WTC11 (cell line): ENCODE measurements around the gene DOHH. TPM values are rescaled to one million over a fixed set of nuclear protein-coding genes. Genes with fewer than 3 reads are reported as not detected.

Experiments
- ATAC-seq: fragments of 200-7000 bp; cut with Tn5 transposase; 2 replicates; pipeline ENCODE4 v1.10.0; 2021; ENCODE audit warnings: mild to moderate bottlenecking, moderate library complexity
- CTCF ChIA-PET: fragments of 300-600 bp; sonication (Branson Sonifier 250); formaldehyde crosslinking; loops from one replicate; lab custom pipeline; 2021; ENCODE audit warnings: antibody characterized with exemption; lab: Charles Lee
- POLR2A ChIA-PET: fragments of 350-600 bp; sonication (Branson Sonifier 250); formaldehyde crosslinking; loops from one replicate; lab custom pipeline; 2021; ENCODE audit warnings: antibody characterized with exemption; lab: Charles Lee
- DNase-seq: peaks from one replicate; pipeline ENCODE4 v3.0.0; 2021; ENCODE audit warnings: low spot score
- H3K27ac Mint-ChIP-seq: 2 replicates; pipeline ENCODE4 v1.8.0; 2021; ENCODE audit warnings: mixed read lengths
- H3K27me3 Mint-ChIP-seq: 2 replicates; pipeline ENCODE4 v1.8.0; 2021; ENCODE audit warnings: low read depth, mild to moderate bottlenecking, moderate library complexity, mixed read lengths
- H3K36me3 Mint-ChIP-seq: 2 replicates; pipeline ENCODE4 v1.8.0; 2021; ENCODE audit warnings: mixed read lengths
- H3K4me1 Mint-ChIP-seq: 2 replicates; pipeline ENCODE4 v1.8.0; 2022; ENCODE audit warnings: mixed read lengths
- H3K4me3 Mint-ChIP-seq: 2 replicates; pipeline ENCODE4 v1.8.0; 2021; ENCODE audit warnings: mild to moderate bottlenecking, moderate library complexity, mixed read lengths
- H3K9me3 Mint-ChIP-seq: 2 replicates; pipeline ENCODE4 v1.8.0; 2021; ENCODE audit warnings: mixed read lengths
- ATF1 ChIP-seq: sonication (generic); formaldehyde crosslinking; IDR thresholded peaks from 2 replicates; pipeline ENCODE4 v1.8.1; 2023; ENCODE audit warnings: mild to moderate bottlenecking, moderate library complexity, missing genetic modification reagents
- ATF2 ChIP-seq: sonication (generic); formaldehyde crosslinking; IDR thresholded peaks from 2 replicates; pipeline ENCODE4 v1.8.1; 2022; ENCODE audit warnings: low read depth, missing genetic modification reagents, borderline replicate concordance
- ATF3 ChIP-seq: sonication (generic); formaldehyde crosslinking; conservative IDR thresholded peaks from 2 replicates; pipeline ENCODE4 v1.8.1; 2022; ENCODE audit warnings: mild to moderate bottlenecking, missing genetic modification reagents
- CTCF ChIP-seq: fragments of 200-600 bp; IDR thresholded peaks from 2 replicates; pipeline ENCODE4 v1.8.0; 2022; ENCODE audit warnings: antibody characterized with exemption
- E2F5 ChIP-seq: sonication (generic); formaldehyde crosslinking; IDR thresholded peaks from 2 replicates; pipeline ENCODE4 v1.8.1; 2022; ENCODE audit warnings: mild to moderate bottlenecking, moderate library complexity, missing genetic modification reagents
- ELF4 ChIP-seq: sonication (generic); formaldehyde crosslinking; IDR thresholded peaks from 2 replicates; pipeline ENCODE4 v1.8.1; 2022; ENCODE audit warnings: low read depth, mild to moderate bottlenecking, moderate library complexity, missing genetic modification reagents
- EMX1 ChIP-seq: fragments of 250-450 bp; sonication (Bioruptor Pico); IDR thresholded peaks from 2 replicates; pipeline ENCODE4 v1.8.0; 2021; ENCODE audit warnings: mild to moderate bottlenecking
- GABPB1 ChIP-seq: sonication (generic); formaldehyde crosslinking; IDR thresholded peaks from 2 replicates; pipeline ENCODE4 v1.8.1; 2023; ENCODE audit warnings: mild to moderate bottlenecking, missing genetic modification reagents
- HMGXB4 ChIP-seq: sonication (generic); formaldehyde crosslinking; IDR thresholded peaks from 2 replicates; pipeline ENCODE4 v1.8.1; 2023; ENCODE audit warnings: mild to moderate bottlenecking, moderate library complexity, missing genetic modification reagents
- JAZF1 ChIP-seq: fragments of 250-450 bp; sonication (Bioruptor Pico); IDR thresholded peaks from 2 replicates; pipeline ENCODE4 v1.9.0; 2021; ENCODE audit warnings: moderate library complexity, mild to moderate bottlenecking, inconsistent platforms
- KAT7 ChIP-seq: sonication (generic); formaldehyde crosslinking; IDR thresholded peaks from 2 replicates; pipeline ENCODE4 v1.8.1; 2023; ENCODE audit warnings: missing genetic modification reagents, mild to moderate bottlenecking, borderline replicate concordance
- TEAD4 ChIP-seq: sonication (generic); formaldehyde crosslinking; IDR thresholded peaks from 2 replicates; pipeline ENCODE4 v1.8.0; 2022; ENCODE audit warnings: mild to moderate bottlenecking, missing genetic modification reagents
- ZBTB43 ChIP-seq: sonication (generic); formaldehyde crosslinking; IDR thresholded peaks from 2 replicates; pipeline ENCODE4 v1.8.1; 2023; ENCODE audit warnings: mild to moderate bottlenecking, missing genetic modification reagents
- ZNF396 ChIP-seq: fragments of 250-450 bp; sonication (Bioruptor Pico); IDR thresholded peaks from 2 replicates; pipeline ENCODE4 v1.8.0; 2021; ENCODE audit warnings: mild to moderate bottlenecking, moderate library complexity, borderline replicate concordance
- ZNF416 ChIP-seq: fragments of 250-450 bp; sonication (Bioruptor Pico); IDR thresholded peaks from 2 replicates; pipeline ENCODE4 v1.9.0; 2021; ENCODE audit warnings: mild to moderate bottlenecking, inconsistent platforms
- ZNF512 ChIP-seq: sonication (generic); formaldehyde crosslinking; IDR thresholded peaks from 2 replicates; pipeline ENCODE4 v1.8.1; 2022; ENCODE audit warnings: missing genetic modification reagents, borderline replicate concordance
- ZNF532 ChIP-seq: fragments of 250-450 bp; sonication (Bioruptor Pico); IDR thresholded peaks from 2 replicates; pipeline ENCODE4 v1.9.0; 2021; ENCODE audit warnings: mild to moderate bottlenecking, borderline replicate concordance
- total RNA-seq: library from RNA; stranded (reverse); gene quantifications from 3 replicates; pipeline ENCODE4 v1.2.3, GENCODE V29; 2021

Gene DOHH
- total RNA-seq, 1 experiment from 2014 or later = 22.2 TPM

GRCh38 chr19:3471954-3472655, 28.4 kb downstream of the DOHH start:
- ChIA-PET CTCF (interaction anchor here (1.0 to 1.6 kb wide), 14 partner anchors 8 to 196 kb away, joined by 3 to 8 read pairs (median 6); partner anchors contain the start of gene SMIM44), POLR2A (no interaction called here)
- no peak overlapping the region for H3K27ac Mint-ChIP-seq
- peaks cover 37% of the 10 kb centered on the region for H3K27me3 Mint-ChIP-seq
- peaks cover 5% of the 10 kb centered on the region for H3K36me3 Mint-ChIP-seq
- H3K4me3 Mint-ChIP-seq = no peak overlapping the region
- TF ChIP-seq CTCF (peak; percentile 89), HMGXB4 (0 out of 2 replicates have a peak, but pooled peaks have one; percentile 34), ELF4 (CRISPR knock-in tag) (no peak), GABPB1 (CRISPR knock-in tag) (no peak), ATF1 (CRISPR knock-in tag) (no peak), TEAD4 (CRISPR knock-in tag) (no peak), ZBTB43 (CRISPR knock-in tag) (no peak), ATF3 (no peak), EMX1 (CRISPR knock-in tag) (no peak), ZNF532 (CRISPR knock-in tag) (no peak), KAT7 (CRISPR knock-in tag) (no peak), JAZF1 (CRISPR knock-in tag) (no peak), ZNF512 (CRISPR knock-in tag) (no peak), ZNF396 (CRISPR knock-in tag) (no peak), E2F5 (no peak), ATF2 (CRISPR knock-in tag) (no peak), ZNF416 (CRISPR knock-in tag) (no peak)
- H3K9me3 Mint-ChIP-seq = peaks cover 8% of the 10 kb centered on the region
- ATAC-seq (peak; percentile 76), DNase-seq (peak; percentile 68)
- H3K4me1 Mint-ChIP-seq = no peaks in the 10 kb centered on the region
